Mesothelial cell of epicardium (in vitro differentiated cells): ENCODE measurements around the gene SEMA4D. TPM values are rescaled to one million over a fixed set of nuclear protein-coding genes. Genes with fewer than 3 reads are reported as not detected.

Experiments
- DNase-seq, 2 experiments: peaks; one replicate each; pipeline ENCODE4 v3.0.0; 2021; ENCODE audit warnings: low spot score in 2 of 2; ENCODE audit not compliant: unreplicated experiment in 2 of 2
- H3K27ac Mint-ChIP-seq: 2 replicates; pipeline ENCODE4 v1.8.0; 2021; ENCODE audit warnings: mixed read lengths
- H3K27me3 Mint-ChIP-seq: 2 replicates; pipeline ENCODE4 v1.8.0; 2021; ENCODE audit warnings: low read depth, mixed read lengths
- H3K36me3 Mint-ChIP-seq: 2 replicates; pipeline ENCODE4 v1.8.0; 2021; ENCODE audit warnings: mixed read lengths
- H3K4me1 Mint-ChIP-seq: 2 replicates; pipeline ENCODE4 v1.8.0; 2021; ENCODE audit warnings: mixed read lengths
- H3K4me3 Mint-ChIP-seq: 2 replicates; pipeline ENCODE4 v1.8.0; 2021; ENCODE audit warnings: mild to moderate bottlenecking, moderate library complexity, mixed read lengths
- H3K9me3 Mint-ChIP-seq: 2 replicates; pipeline ENCODE4 v1.8.0; 2021; ENCODE audit warnings: mixed read lengths
- CTCF ChIP-seq: fragments of 200-600 bp; sonication (generic); IDR thresholded peaks from one replicate; pipeline ENCODE4 v1.5.0; 2021; ENCODE audit warnings: antibody characterized with exemption; ENCODE audit not compliant: unreplicated experiment
- total RNA-seq: library from RNA; stranded (reverse); gene quantifications from 3 replicates; pipeline ENCODE4 v1.2.1, GENCODE V29; 2021

Gene SEMA4D
- total RNA-seq, 1 donor from 2014 or later, result 44.7 TPM

GRCh38 chr9:89468281-89468960 lies 29.5 kb downstream of the SEMA4D start:
- Mint-ChIP-seq H3K27ac (no peak overlapping the region), H3K27me3 (no peaks in the 10 kb centered on the region), H3K4me3 (no peak overlapping the region), H3K36me3 (no peaks in the 10 kb centered on the region), H3K4me1 (no peaks in the 10 kb centered on the region), H3K9me3 (no peaks in the 10 kb centered on the region)
- DNase-seq, result no peak
- no peak for TF ChIP-seq CTCF

GRCh38 chr9:89467278-89467625 lies 30.7 kb downstream of the SEMA4D start:
- no peaks in the 10 kb centered on the region for H3K36me3 Mint-ChIP-seq
- no peak overlapping the region for H3K27ac Mint-ChIP-seq
- no peaks in the 10 kb centered on the region for H3K4me1 Mint-ChIP-seq
- H3K4me3 Mint-ChIP-seq, result no peak overlapping the region
- no peaks in the 10 kb centered on the region for H3K9me3 Mint-ChIP-seq
- no peaks in the 10 kb centered on the region for H3K27me3 Mint-ChIP-seq
- no peak for TF ChIP-seq CTCF
- no peak for DNase-seq

GRCh38 chr9:89466451-89467277 lies 31.2 kb downstream of the SEMA4D start:
- Mint-ChIP-seq H3K27me3 (no peaks in the 10 kb centered on the region), H3K36me3 (no peaks in the 10 kb centered on the region), H3K9me3 (no peaks in the 10 kb centered on the region), H3K4me1 (no peaks in the 10 kb centered on the region), H3K27ac (no peak overlapping the region), H3K4me3 (no peak overlapping the region)
- DNase-seq, result no peak
- no peak for TF ChIP-seq CTCF

- Mint-ChIP-seq H3K9me3 (no peaks in the 10 kb centered on the region), H3K27me3 (no peaks in the 10 kb centered on the region), H3K27ac (no peak overlapping the region), H3K36me3 (no peaks in the 10 kb centered on the region), H3K4me3 (no peak overlapping the region), H3K4me1 (no peaks in the 10 kb centered on the region)
- DNase-seq, result no peak
- TF ChIP-seq CTCF, result no peak
These were observed 32.1 kb downstream of the SEMA4D start for GRCh38 chr9:89465726-89466308.

- Mint-ChIP-seq H3K36me3 (no peaks in the 10 kb centered on the region), H3K27ac (no peak overlapping the region), H3K4me3 (no peak overlapping the region), H3K9me3 (no peaks in the 10 kb centered on the region), H3K27me3 (no peaks in the 10 kb centered on the region), H3K4me1 (no peaks in the 10 kb centered on the region)
- TF ChIP-seq CTCF, result no peak
- no peak for DNase-seq
These were observed 32.9 kb downstream of the SEMA4D start for GRCh38 chr9:89465001-89465451.
